ENCODE measurements around the gene RHO.

DNA sequence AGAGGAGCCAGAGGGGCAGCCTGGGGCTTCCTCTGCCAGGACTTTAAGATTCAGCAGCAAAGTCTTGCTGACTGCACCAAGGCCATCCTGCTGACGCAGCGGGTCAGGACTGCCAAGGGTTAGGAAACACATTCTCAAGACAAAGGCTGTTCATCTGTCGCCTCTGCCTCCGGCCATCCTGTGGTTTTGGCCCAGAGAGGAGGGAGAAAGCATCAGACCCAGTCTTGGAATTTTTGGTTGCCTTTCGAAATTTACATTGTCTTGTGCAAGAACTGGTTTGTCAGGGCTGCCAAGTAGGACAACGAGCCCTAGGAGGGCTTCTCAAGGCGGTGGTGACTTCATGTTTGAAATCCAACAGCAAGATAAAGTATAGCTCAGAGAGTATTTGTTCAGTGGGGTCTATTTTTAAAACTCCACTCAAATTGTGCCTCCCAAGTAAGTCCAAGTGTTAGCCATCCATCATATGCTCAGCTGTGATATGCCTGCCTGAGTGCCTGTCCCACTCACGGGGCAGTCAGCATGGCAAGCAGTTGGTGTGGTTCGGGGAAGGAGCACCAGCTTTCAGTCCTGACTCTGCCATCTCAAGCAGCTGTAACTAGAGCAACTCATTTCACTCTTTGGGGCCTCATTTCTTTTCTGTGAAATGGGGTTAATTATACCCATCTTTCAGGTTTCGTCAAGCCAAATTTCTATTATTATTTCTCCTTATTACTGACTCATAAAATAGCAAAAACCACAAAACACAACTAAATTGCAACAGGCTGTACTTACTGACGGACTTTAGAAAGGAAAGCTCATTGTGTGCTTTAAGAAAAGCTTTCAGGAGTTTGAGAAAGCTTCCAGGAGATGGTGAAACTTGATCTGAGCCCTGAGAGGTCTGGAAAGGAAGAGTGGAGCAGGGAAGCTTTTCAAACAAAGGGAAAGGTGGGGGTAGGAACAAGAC, 42.4 kb upstream of the RHO start:
- TF ChIP-seq POLR2AphosphoS5 (IDR thresholded peaks at IDR 0.05; ENCODE audit: low read depth, low read length) (no peak), TAF1 (IDR thresholded peaks at IDR 0.05; ENCODE audit: borderline replicate concordance, low read depth, low read length) (no peak)

Measured in GM12892 (cell line).